HepG2 (cell line): Measurements from ENCODE around the gene FMNL2.

Experiments
- POLR2A ChIP-seq, 2 experiments: IDR thresholded peaks; 2 replicates each; pipeline ENCODE4 v1.6.1; 2011; ENCODE audit warnings: low read depth in 2 of 2, low read length in 2 of 2, mild to moderate bottlenecking in 1 of 2, moderate library complexity in 1 of 2; ENCODE audit not compliant: insufficient read depth in 1 of 2
- SCMH1 ChIP-seq: sonication (generic); formaldehyde crosslinking; IDR thresholded peaks from 2 replicates; pipeline ENCODE4 v1.9.0; 2021; ENCODE audit warnings: missing genetic modification reagents, mild to moderate bottlenecking, borderline replicate concordance
- ZNF230 ChIP-seq: sonication (generic); formaldehyde crosslinking; IDR thresholded peaks from 2 replicates; pipeline ENCODE4 v1.4.0; 2020; ENCODE audit warnings: mild to moderate bottlenecking, missing genetic modification reagents

DNA sequence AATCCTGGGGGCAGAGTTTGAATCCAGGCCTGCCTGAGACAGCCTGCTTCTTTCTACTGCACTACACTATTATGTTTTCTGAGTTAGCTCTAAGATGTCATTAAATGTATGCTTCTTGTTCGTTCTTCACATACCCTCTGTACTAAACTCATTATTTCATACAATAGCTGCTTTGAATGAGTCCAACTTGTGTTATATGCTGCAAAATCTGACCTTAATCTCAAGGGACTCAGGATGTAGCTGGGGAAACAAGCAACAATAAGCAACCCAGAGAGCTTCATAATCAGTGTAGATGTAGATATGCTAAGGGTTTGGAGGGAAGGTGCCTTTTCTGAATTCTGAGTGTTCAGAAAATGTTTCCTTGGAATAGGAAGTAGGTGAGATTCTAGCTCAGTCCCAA is 14.4 kb downstream of the FMNL2 start:
- TF ChIP-seq ZNF230 (CRISPR knock-in tag) = no peak
- TF ChIP-seq SCMH1 (CRISPR knock-in tag) = no peak
- TF ChIP-seq POLR2A (IDR thresholded peaks at IDR 0.05; ENCODE audit: insufficient read depth in 1 of 2, low read depth in 2 of 2, low read length in 2 of 2) = no peak
